Stimulated activated naive B cell treated with anti-CD40 and anti-IgM and Interleukin-4, amounts not matched to agents 10 μg/mL and 1 μg/mL and 100 μg/mL, for 72 hours (primary cell): ENCODE results near the gene RCSD1.

Source experiments
- ATAC-seq, 2 donors: fragments of 150-1000 bp; cut with Tn5 transposase; replicated peaks; 2 replicates each; pipeline ENCODE4 v1.10.0; 2021; ENCODE audit warnings: moderate library complexity in 1 of 2
- DNase-seq: peaks from one replicate; pipeline ENCODE4 v3.0.0; 2021
- H3K27ac Mint-ChIP-seq: one replicate; pipeline ENCODE4 v1.8.0; 2022; ENCODE audit warnings: mild to moderate bottlenecking, mixed read lengths
- H3K27me3 Mint-ChIP-seq, 2 donors: one replicate each; pipeline ENCODE4 v1.8.0; 2022; ENCODE audit warnings: mixed read lengths in 2 of 2
- H3K36me3 Mint-ChIP-seq, 2 donors: one replicate each; pipeline ENCODE4 v1.8.0; 2022; ENCODE audit warnings: mixed read lengths in 2 of 2, mild to moderate bottlenecking in 1 of 2
- H3K4me1 Mint-ChIP-seq, 2 donors: one replicate each; pipeline ENCODE4 v1.8.0; 2022; ENCODE audit warnings: mixed read lengths in 2 of 2, mild to moderate bottlenecking in 1 of 2
- H3K4me3 Mint-ChIP-seq, 2 donors: one replicate each; pipeline ENCODE4 v1.8.0; 2022; ENCODE audit warnings: mild to moderate bottlenecking in 2 of 2, mixed read lengths in 2 of 2, moderate library complexity in 1 of 2
- H3K9me3 Mint-ChIP-seq, 2 donors: one replicate each; pipeline ENCODE4 v1.8.0; 2022; ENCODE audit warnings: mixed read lengths in 2 of 2, mild to moderate bottlenecking in 1 of 2

RCSD1 gene

DNA sequence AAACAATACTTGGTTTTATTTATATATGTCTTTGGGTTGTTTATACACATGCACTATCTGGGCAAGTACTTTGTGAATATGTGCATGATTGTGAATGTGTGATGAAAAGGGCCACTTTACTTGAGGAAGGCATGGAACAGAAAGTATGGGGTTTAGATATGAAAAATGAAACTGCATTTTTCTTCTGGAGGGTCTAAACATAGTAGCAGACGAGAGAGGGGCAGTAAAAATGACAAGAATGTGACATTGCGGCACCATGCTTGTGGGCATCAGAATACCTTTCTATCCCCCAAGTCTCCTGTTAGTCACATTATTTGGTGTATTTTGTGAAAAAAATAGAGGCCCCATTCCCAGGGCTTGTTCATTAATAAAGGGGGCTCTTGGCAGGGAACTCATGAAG, 76.3 kb downstream of the RCSD1 start:
- no peak overlapping the region for H3K4me3 Mint-ChIP-seq
- H3K36me3 Mint-ChIP-seq = peaks cover 34 to 44% of the 10 kb centered on the region in 2 donors
- H3K27ac Mint-ChIP-seq = peak overlapping the region; percentile 84
- DNase-seq = no peak
- peaks cover 54 to 61% of the 10 kb centered on the region in 2 donors for H3K4me1 Mint-ChIP-seq
- no peaks in the 10 kb centered on the region for H3K27me3 Mint-ChIP-seq
- no peaks in the 10 kb centered on the region for H3K9me3 Mint-ChIP-seq
- ATAC-seq = no peak

- peak; percentile 65 to 79 for ATAC-seq
- H3K4me3 Mint-ChIP-seq = peak overlapping the region; percentile 49 to 56
Observed at GRCh38 chr1:167706931-167707877, 77.2 kb downstream of the RCSD1 start.

DNA sequence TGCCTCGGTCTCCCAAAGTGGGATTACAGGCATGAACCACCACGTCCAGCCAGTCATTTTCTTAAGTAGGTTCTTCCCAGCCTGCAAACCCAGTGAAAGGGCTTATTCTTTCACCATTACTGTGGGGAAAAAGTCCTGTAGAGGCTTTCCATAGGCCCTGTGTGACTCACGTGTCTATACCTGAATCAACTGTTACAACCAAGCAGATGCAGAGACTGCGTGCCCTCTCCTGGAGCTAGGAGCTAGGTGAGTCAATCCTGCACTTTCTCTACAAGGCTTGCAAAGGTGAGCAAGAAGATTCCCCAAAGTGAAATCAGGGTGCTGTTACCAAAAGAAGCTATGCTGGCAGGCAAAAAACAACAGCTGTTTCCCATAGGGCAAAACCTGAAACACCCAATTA, 77.9 kb downstream of the RCSD1 start:
- peak in 1 of 2 donors; percentile 39 for ATAC-seq
- Mint-ChIP-seq H3K9me3 (no peaks in the 10 kb centered on the region), H3K4me1 (peaks cover 50 to 62% of the 10 kb centered on the region in 2 donors), H3K4me3 (peak overlapping the region; percentile 31 to 49), H3K36me3 (peaks cover 28 to 35% of the 10 kb centered on the region in 2 donors), H3K27me3 (no peaks in the 10 kb centered on the region), H3K27ac (peak overlapping the region; percentile 92)
- DNase-seq = no peak

More at GRCh38 chr1:167706931-167707877, 77.2 kb downstream of the RCSD1 start:
- H3K4me1 Mint-ChIP-seq = peaks cover 51 to 61% of the 10 kb centered on the region in 2 donors
- peak overlapping the region; percentile 92 for H3K27ac Mint-ChIP-seq
- DNase-seq = no peak
- peaks cover 29 to 38% of the 10 kb centered on the region in 2 donors for H3K36me3 Mint-ChIP-seq
- H3K27me3 Mint-ChIP-seq = no peaks in the 10 kb centered on the region
- H3K9me3 Mint-ChIP-seq = no peaks in the 10 kb centered on the region

DNA sequence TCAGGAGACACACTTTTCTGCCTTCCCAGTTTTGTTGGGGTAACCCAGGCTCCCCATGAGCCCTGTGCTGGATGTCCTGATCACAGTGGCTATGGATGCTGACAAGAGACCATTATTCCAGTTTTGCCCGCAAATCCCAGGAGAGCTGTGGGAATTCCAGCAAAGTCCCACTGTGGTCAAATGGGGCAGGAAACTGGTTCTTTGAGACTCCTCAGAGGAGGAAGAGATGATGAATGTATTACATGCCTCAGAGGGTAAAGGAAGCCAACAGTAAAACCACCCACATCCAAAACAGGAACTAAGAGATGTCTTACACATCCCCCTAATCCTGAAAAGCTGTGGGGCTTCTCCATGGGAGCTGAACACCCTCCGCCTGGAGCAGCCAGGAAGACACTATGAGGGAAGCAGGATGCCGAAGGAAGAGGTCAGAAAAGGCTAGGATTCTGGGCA, 78.9 kb downstream of the RCSD1 start:
- Mint-ChIP-seq H3K27me3 (no peaks in the 10 kb centered on the region), H3K4me3 (peak overlapping the region; percentile 44 to 60), H3K27ac (peak overlapping the region; percentile 92), H3K36me3 (peaks cover 18 to 25% of the 10 kb centered on the region in 2 donors), H3K9me3 (no peaks in the 10 kb centered on the region), H3K4me1 (peaks cover 48 to 63% of the 10 kb centered on the region in 2 donors)
- DNase-seq (peak; percentile 72), ATAC-seq (peak; percentile 79 to 83)

DNA sequence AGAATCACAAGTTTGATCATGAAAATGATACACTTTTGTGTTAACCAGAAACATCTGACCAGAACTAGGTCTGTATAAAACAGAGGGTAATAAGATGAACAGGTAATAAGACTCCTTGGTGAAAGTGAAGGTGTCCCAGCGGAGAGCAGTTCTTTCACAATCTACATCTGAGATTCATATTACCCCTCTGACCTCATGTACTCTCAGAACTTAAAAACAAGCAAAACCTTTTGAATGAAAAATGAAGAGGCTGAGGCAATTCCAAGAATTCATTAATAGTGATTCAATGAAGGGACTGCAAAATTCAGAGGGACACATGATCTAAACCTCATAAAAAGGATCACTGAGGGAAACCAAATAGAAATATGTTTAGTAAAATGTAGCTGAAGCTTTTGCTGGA, 80.8 kb downstream of the RCSD1 start:
- no peak overlapping the region for H3K27ac Mint-ChIP-seq

DNA sequence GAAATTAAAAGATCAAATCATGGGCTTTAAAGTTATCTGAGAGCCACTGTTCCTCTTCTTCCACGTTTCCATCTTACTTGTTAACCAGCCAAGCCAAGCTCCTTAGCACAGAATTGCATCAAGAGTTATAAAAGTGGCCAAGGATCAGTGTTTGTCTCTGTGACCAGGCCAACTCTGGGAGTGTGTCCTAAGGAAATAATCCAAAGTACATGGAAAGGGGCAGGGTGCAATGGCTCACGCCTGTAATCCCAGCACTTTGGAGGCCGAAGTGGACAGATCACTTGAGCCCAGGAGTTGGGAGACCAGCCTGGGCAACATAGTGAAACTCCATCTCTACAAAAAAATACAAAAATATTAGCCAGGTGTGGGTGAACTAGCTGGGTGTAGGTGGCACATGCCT, 81.8 kb downstream of the RCSD1 start:
- Mint-ChIP-seq H3K36me3 (peaks cover 10 to 16% of the 10 kb centered on the region in 2 donors), H3K4me1 (peaks cover 47 to 69% of the 10 kb centered on the region in 2 donors), H3K27ac (no peak overlapping the region), H3K9me3 (peaks cover 3 to 5% of the 10 kb centered on the region in 2 donors), H3K27me3 (peaks cover 7% of the 10 kb centered on the region in 2 donors), H3K4me3 (no peak overlapping the region)
- DNase-seq = no peak
- no peak for ATAC-seq

More for the DNA sequence above, 80.8 kb downstream of the RCSD1 start:
- H3K9me3 Mint-ChIP-seq = peaks cover 3 to 5% of the 10 kb centered on the region in 2 donors
- DNase-seq = no peak
- H3K27me3 Mint-ChIP-seq = peaks cover 7% of the 10 kb centered on the region in 2 donors
- no peak for ATAC-seq
- peaks cover 13 to 22% of the 10 kb centered on the region in 2 donors for H3K36me3 Mint-ChIP-seq
- H3K4me1 Mint-ChIP-seq = peaks cover 52 to 77% of the 10 kb centered on the region in 2 donors
- H3K4me3 Mint-ChIP-seq = no peak overlapping the region

- Mint-ChIP-seq H3K9me3 (peaks cover 3 to 5% of the 10 kb centered on the region in 2 donors), H3K4me1 (peaks cover 36 to 52% of the 10 kb centered on the region in 2 donors), H3K27ac (peak overlapping the region; percentile 100), H3K4me3 (peak overlapping the region; percentile 91 to 96), H3K36me3 (peaks cover 7 to 11% of the 10 kb centered on the region in 2 donors), H3K27me3 (peaks cover 7% of the 10 kb centered on the region in 2 donors)
- DNase-seq (no peak), ATAC-seq (no peak)
Observed at GRCh38 chr1:167713330-167714081, 83.5 kb downstream of the RCSD1 start.

DNA sequence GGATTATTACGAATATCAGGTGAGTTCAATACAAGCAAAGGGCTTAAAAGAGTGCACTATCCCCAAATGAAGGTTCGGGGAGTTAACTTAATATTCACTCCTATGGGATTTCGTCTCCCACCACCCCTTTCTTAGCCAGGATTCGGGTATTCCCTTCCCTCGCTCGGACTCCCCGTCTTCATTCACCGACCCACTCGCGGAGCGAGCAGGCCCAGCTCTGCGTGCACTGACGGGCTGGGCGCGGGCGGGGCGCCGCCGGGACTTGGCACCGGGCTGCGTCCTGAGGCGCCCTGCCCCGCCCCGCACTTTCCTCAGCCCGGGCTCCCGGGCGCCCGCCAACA, 84.0 kb downstream of the RCSD1 start:
- Mint-ChIP-seq H3K36me3 (peaks cover 7 to 11% of the 10 kb centered on the region in 2 donors), H3K27ac (peak overlapping the region; percentile 100), H3K4me3 (peak overlapping the region; percentile 91 to 96), H3K9me3 (peaks cover 3 to 5% of the 10 kb centered on the region in 2 donors), H3K4me1 (peaks cover 31 to 49% of the 10 kb centered on the region in 2 donors), H3K27me3 (peaks cover 7% of the 10 kb centered on the region in 2 donors)
- ATAC-seq (peak; percentile 63 to 70), DNase-seq (no peak)

DNA sequence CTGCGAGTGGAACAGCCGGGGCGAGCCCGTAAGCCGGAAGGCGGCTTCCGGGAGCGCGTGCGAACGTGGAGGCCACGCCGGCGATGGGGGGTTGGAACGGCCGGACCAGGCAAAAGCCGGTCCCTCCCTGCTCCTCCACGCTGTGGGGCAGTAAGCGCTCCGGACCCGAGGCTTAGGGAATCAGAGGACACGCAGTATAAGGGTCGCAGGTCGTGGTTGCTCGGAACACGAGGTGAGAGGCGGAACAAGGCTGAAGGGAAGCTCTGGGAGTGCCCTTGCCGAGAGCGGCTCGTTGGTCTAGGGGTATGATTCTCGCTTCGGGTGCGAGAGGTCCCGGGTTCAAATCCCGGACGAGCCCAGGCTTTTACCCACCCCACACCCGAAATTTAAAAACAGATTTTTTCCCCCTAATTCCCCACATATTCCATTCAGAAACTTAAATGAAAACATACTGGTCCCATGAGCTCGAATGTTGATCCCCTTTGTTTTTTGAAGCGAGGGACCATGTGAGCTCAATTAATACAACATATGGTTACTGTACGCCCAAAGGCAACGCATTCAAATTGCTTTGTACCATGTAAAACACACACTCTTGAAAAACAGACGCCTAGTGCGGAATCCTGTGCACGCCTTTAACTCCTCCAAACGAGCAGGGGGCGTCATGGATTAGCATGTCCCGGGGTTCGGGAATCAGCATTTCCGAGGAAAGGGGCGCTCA, 84.6 kb downstream of the RCSD1 start:
- Mint-ChIP-seq H3K27ac (peak overlapping the region; percentile 100), H3K4me3 (peak overlapping the region; percentile 91 to 96), H3K4me1 (peaks cover 32 to 49% of the 10 kb centered on the region in 2 donors), H3K27me3 (peaks cover 7% of the 10 kb centered on the region in 2 donors), H3K9me3 (peaks cover 3 to 5% of the 10 kb centered on the region in 2 donors), H3K36me3 (peaks cover 7 to 11% of the 10 kb centered on the region in 2 donors)
- DNase-seq (peak; percentile 80), ATAC-seq (peak; percentile 61 to 65)

- H3K4me1 Mint-ChIP-seq = peaks cover 33 to 49% of the 10 kb centered on the region in 2 donors
- ATAC-seq (peak; percentile 56 to 62), DNase-seq (peak; percentile 86)
- H3K27ac Mint-ChIP-seq = peak overlapping the region; percentile 100
- H3K9me3 Mint-ChIP-seq = peaks cover 3 to 5% of the 10 kb centered on the region in 2 donors
- H3K36me3 Mint-ChIP-seq = peaks cover 7 to 11% of the 10 kb centered on the region in 2 donors
- H3K27me3 Mint-ChIP-seq = peaks cover 7% of the 10 kb centered on the region in 2 donors
- H3K4me3 Mint-ChIP-seq = peak overlapping the region; percentile 91 to 96
Observed at GRCh38 chr1:167715157-167715999, 85.3 kb downstream of the RCSD1 start.

DNA sequence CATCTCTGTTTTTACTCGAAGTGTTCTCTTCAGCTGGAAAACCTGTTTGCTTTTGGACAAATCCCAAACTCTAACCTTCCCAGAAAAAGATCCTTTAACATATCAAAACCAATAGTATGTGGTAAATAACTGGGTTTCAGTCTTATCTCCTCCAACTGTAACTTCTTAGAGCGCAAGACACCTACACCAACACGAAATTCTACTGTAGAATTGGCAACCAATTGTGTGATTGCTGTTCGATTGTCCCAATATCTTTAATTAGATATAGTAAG, 85.9 kb downstream of the RCSD1 start:
- H3K27me3 Mint-ChIP-seq = peaks cover 7% of the 10 kb centered on the region in 2 donors
- no peak for DNase-seq
- H3K36me3 Mint-ChIP-seq = peaks cover 7 to 11% of the 10 kb centered on the region in 2 donors
- peaks cover 3 to 5% of the 10 kb centered on the region in 2 donors for H3K9me3 Mint-ChIP-seq
- H3K27ac Mint-ChIP-seq = peak overlapping the region; percentile 100
- H3K4me1 Mint-ChIP-seq = peaks cover 37 to 54% of the 10 kb centered on the region in 2 donors
- ATAC-seq = no peak
- H3K4me3 Mint-ChIP-seq = peak overlapping the region; percentile 91 to 96

- no peak for ATAC-seq
Observed at GRCh38 chr1:167717351-167717750, 87.3 kb downstream of the RCSD1 start.

More at GRCh38 chr1:167717351-167717750, 87.3 kb downstream of the RCSD1 start:
- DNase-seq = no peak
- Mint-ChIP-seq H3K4me1 (peaks cover 43 to 60% of the 10 kb centered on the region in 2 donors), H3K36me3 (peaks cover 8 to 15% of the 10 kb centered on the region in 2 donors), H3K9me3 (peaks cover 3 to 5% of the 10 kb centered on the region in 2 donors), H3K27me3 (peaks cover 7% of the 10 kb centered on the region in 2 donors), H3K27ac (peak overlapping the region; percentile 70), H3K4me3 (peak overlapping the region in 1 of 2 donors; percentile 18)
